ENCODE measurements around the gene MLF2. TPM values are rescaled to one million over a fixed set of nuclear protein-coding genes. Genes with fewer than 3 reads are reported as not detected.
A peak's percentile ranks its signal among the peaks of the same experiment; 100 is the strongest.

MLF2 gene
- total and polyA plus RNA-seq, 10 of the 15 experiments (the other 5 are each of a cell fraction or from before 2014, with no cell fraction given): 13.5 to 222 (median 130) TPM

DNA sequence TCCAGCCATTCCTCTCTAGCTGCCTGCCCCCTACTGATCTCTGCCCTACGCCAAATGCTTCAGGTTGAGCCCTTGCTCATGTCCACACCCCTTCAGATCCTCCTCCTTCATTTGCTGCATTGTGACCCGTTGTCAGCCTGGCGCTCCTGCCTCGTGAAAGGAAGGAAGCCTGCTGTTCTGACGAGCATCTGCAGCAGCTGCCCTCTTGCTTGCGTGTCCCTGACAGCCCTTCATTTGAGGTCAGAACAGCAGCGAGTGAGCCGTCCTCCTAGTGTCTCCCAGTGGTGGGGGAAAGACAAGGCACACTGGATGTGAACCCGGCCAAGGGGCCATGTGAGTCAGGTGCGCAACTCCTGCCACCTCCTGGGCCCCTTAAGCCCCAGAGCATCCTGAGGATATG lies 49.3 kb downstream of the MLF2 start:
- H2AFZ ChIP-seq (ENCODE audit: control insufficient read depth, low read depth, low read length): no peak overlapping the region
- CTCF ChIA-PET: no interaction called here
- 3% methylated on average over 10 of the region's 10 CpGs for WGBS (ENCODE audit: insufficient coverage, insufficient replicate concordance, low lambda C conversion rate, missing lambda C conversion rate)
- TF ChIP-seq PBX3 (IDR thresholded peaks at IDR 0.05; ENCODE audit: insufficient replicate concordance, low read depth, low read length) (no peak), CHD4 (IDR thresholded peaks at IDR 0.05) (no peak), SP1 (IDR thresholded peaks at IDR 0.05; ENCODE audit: low read depth, low read length) (no peak), EED (IDR thresholded peaks at IDR 0.05; ENCODE audit: low read depth) (no peak), RAD21 (IDR thresholded peaks at IDR 0.05; ENCODE audit: insufficient read depth, low read depth, low read length) (0 out of 2 replicates have a peak, but pooled peaks have one; percentile 15), SMC3 (IDR thresholded peaks at IDR 0.05; ENCODE audit: borderline replicate concordance, low read length) (no peak), ZNF217 (IDR thresholded peaks at IDR 0.05) (no peak), EP300 (IDR thresholded peaks at IDR 0.05; ENCODE audit: borderline replicate concordance in 1 of 2, control insufficient read depth in 1 of 2, low read depth in 2 of 2, low read length in 2 of 2) (no peak), PML (IDR thresholded peaks at IDR 0.05; ENCODE audit: low read length) (no peak), ESRRA (IDR thresholded peaks at IDR 0.05; ENCODE audit: low read length) (no peak), IKZF1 (conservative IDR thresholded peaks at IDR 0.05) (no peak), ZBTB33 (IDR thresholded peaks at IDR 0.05) (no peak), NBN (IDR thresholded peaks at IDR 0.05) (no peak), EZH2 (IDR thresholded peaks at IDR 0.05; ENCODE audit: borderline replicate concordance, control insufficient read depth, low read depth, low read length) (no peak)
- TF ChIP-seq, protein P1, sequence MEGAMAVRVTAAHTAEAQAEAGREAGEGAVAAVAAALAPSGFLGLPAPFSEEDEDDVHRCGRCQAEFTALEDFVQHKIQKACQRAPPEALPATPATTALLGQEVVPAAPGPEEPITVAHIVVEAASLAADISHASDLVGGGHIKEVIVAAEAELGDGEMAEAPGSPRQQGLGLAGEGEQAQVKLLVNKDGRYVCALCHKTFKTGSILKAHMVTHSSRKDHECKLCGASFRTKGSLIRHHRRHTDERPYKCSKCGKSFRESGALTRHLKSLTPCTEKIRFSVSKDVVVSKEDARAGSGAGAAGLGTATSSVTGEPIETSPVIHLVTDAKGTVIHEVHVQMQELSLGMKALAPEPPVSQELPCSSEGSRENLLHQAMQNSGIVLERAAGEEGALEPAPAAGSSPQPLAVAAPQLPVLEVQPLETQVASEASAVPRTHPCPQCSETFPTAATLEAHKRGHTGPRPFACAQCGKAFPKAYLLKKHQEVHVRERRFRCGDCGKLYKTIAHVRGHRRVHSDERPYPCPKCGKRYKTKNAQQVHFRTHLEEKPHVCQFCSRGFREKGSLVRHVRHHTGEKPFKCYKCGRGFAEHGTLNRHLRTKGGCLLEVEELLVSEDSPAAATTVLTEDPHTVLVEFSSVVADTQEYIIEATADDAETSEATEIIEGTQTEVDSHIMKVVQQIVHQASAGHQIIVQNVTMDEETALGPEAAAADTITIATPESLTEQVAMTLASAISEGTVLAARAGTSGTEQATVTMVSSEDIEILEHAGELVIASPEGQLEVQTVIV (IDR thresholded peaks at IDR 0.05; ENCODE audit: borderline replicate concordance, partially characterized antibody): no peak
- TF ChIP-seq, protein P2, sequence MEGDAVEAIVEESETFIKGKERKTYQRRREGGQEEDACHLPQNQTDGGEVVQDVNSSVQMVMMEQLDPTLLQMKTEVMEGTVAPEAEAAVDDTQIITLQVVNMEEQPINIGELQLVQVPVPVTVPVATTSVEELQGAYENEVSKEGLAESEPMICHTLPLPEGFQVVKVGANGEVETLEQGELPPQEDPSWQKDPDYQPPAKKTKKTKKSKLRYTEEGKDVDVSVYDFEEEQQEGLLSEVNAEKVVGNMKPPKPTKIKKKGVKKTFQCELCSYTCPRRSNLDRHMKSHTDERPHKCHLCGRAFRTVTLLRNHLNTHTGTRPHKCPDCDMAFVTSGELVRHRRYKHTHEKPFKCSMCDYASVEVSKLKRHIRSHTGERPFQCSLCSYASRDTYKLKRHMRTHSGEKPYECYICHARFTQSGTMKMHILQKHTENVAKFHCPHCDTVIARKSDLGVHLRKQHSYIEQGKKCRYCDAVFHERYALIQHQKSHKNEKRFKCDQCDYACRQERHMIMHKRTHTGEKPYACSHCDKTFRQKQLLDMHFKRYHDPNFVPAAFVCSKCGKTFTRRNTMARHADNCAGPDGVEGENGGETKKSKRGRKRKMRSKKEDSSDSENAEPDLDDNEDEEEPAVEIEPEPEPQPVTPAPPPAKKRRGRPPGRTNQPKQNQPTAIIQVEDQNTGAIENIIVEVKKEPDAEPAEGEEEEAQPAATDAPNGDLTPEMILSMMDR (IDR thresholded peaks at IDR 0.05 in 2 of 3, conservative IDR thresholded peaks at IDR 0.05 in 1 of 3; ENCODE audit: control insufficient read depth in 2 of 3, extremely low read depth in 1 of 3, insufficient read depth in 1 of 3, low read depth in 3 of 3, low read length in 3 of 3): peak in 2 of 3 experiments; percentile 10 to 12; a peak in 1 of 6 replicates

More for the DNA sequence above, 49.3 kb downstream of the MLF2 start:
- Histone ChIP-seq H3K4me1 (ENCODE audit: control insufficient read depth, insufficient read depth, low read length) (no peaks in the 10 kb centered on the region), H3K27me3 (replicated peaks in 1 of 2; ENCODE audit: control insufficient read depth in 2 of 2, insufficient read depth in 2 of 2, low read length in 1 of 2) (peaks cover 15 to 21% of the 10 kb centered on the region in 2 experiments), H3K4me2 (ENCODE audit: control insufficient read depth, insufficient read depth) (no peak overlapping the region), H3K9me3 (replicated peaks; ENCODE audit: control insufficient read depth, insufficient read depth, low read length) (no peaks in the 10 kb centered on the region), H3K9ac (ENCODE audit: control insufficient read depth, insufficient read depth, low read length) (no peak overlapping the region), H4K20me1 (ENCODE audit: control insufficient read depth, insufficient read depth) (no peaks in the 10 kb centered on the region), H3K4me3 (no peak overlapping the region), H3K79me2 (ENCODE audit: control insufficient read depth, insufficient read depth, low read length) (no peaks in the 10 kb centered on the region), H3K36me3 (ENCODE audit: control insufficient read depth in 2 of 2, insufficient read depth in 2 of 2, low read length in 1 of 2) (no peaks in the 10 kb centered on the region), H3K27ac (ENCODE audit: control insufficient read depth, insufficient read depth) (no peak overlapping the region)
- no peak for FAIRE-seq
- ChIA-PET SMC1A (ENCODE audit: uncharacterized antibody, unreplicated experiment) (no interaction called here), POLR2A (no interaction called here), RAD21 (ENCODE audit: unreplicated experiment) (no interaction called here)
- in situ Hi-C loops (cut with MboI): no loop called here
- ATAC-seq: peak; percentile 62
- intact Hi-C loops (cut with micrococcal nuclease; ENCODE audit: unreplicated experiment): no loop called here
- DNase-seq (ENCODE audit: low read depth, low spot score): no peak
- BruUV-seq (replicated peaks): no TSS peak

Data from GM12878 (cell line).